Stimulated activated CD8-positive, alpha-beta memory T cell treated with anti-CD3 and anti-CD28 coated beads, Interleukin-15, amount 100 ng/mL, for 24 hours (primary cell): ENCODE results near the gene PNPLA7.
"Not testable (repeated sequence)": the region's sequence is repeated elsewhere in the genome, so short reads cannot be mapped to it uniquely, and the experiment has no call there.

Source experiments
- DNase-seq: peaks from one replicate; pipeline ENCODE4 v3.0.0-alpha.2; 2020; ENCODE audit warnings: low read depth

Gene PNPLA7

GRCh38 chr9:137460363-137461315 lies 89.6 kb downstream of the PNPLA7 start:
- DNase-seq, result no peak

- DNase-seq, result no peak
Observed at GRCh38 chr9:137459601-137460362, 90.4 kb downstream of the PNPLA7 start.

DNA sequence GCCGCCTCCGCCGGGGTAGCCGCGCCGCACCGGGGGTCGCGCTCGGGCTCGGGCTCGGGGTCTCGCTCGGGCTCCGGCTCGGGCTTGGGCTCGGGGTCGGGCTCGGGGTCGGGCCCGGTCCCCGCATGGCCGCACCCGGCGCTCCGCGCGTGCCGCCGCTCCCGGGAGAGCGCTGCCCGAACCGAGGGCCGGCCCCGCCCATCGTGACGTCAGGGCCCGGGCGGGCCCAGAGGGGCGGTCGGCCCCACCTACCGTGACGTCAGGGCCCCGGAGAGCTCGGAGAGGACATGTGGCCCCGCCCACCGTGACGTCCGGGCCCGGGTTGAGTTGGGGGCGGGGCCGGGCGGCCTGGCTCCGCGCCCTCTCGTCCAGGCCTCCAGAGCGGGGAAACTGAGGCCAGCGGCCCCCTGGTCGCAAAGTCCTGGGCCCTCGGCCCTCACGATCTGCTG lies 91.0 kb downstream of the PNPLA7 start, which contains the start of gene NSMF:
Gene NSMF (minus strand): TSS at position 183 of the 449 bp plus-strand sequence. CDS start 232 bp downstream, outside the sequence.
- DNase-seq, result peak; percentile 97

DNA sequence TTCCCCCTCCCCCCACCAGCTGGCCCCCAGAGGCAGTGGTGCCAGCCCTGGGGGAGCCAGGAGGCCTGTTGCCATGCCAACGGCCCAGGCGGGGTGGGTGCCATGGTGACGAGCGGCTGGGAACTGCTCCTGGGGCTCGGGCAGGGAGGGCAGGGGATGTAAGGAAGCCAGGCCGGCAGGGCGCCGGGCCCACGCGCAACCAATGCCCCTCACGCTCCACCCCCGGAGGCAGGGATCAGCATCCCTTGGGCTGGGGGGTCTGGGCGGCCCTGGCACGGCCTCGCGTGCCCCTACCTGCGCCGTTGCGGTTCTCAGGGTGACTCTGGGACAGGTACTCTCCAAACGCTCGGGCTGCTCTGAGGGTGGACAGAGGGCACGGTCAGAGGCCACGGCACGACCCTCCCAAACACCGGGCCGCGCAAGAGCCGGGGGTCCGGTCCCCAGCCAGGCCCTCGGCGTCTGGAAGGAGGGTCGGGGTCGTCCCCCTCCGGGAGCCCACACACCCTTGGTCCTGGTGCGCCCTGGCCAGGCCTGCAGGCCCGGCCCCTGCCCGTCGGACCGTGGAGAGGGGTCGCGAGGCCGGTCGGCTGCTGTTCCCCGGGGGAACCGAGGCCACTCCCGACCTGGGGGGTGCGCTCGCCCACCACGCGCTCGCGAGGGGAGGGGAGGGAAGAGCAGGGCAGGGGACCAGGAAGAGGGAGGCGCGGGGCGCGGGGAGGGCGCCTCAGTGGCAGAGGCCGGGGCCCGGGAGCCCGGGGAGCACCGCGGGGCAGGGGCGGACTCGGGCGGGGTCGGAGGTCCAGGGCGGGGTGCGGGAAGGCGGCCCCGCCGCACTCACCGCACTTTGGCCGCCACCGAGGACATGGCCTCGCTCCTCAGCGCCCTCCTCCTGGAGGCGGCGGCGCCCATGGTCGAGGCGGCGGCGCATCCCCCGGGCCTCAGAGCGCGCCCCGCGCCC lies 91.7 kb downstream of the PNPLA7 start:
- no peak for DNase-seq

DNA sequence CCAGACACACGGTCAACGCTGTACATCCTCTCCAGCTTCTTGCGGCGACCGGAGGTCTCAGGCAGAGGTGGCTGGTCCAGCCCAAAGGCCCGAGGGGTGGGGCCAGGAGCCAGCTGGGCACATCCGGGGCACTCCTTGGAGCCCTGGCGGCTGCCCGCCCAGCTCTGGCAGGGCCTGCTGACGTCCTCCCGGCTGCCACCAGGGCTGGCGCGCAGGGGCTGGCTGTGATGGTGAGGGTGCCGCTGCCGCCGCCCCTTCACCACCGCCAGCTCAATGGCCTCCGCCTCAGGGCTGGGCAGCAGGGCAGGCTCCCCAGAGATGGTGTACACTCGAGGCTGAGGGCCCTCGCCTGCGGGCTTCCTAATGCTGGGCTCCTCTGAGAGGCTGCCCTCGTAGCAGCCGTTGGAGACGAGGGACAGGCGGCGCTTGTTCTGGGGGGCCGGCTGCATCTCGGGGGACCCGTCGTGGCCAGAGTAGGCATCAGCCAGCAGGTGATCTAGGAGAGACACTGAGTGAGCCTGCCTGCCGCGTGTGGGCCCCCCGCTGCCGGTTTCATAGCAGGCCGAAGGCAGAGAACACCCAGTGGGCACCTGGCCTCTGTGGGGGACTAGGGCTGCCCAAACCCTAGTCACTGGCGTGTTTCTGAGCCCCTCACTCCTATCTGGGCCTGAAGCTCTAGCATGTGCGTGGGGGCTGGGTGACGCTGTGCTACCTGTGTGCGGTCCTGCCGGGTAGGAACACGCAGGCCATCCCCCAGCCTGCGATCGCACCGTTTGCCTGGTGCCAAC lies 92.6 kb downstream of the PNPLA7 start:
- DNase-seq, result no peak

DNA sequence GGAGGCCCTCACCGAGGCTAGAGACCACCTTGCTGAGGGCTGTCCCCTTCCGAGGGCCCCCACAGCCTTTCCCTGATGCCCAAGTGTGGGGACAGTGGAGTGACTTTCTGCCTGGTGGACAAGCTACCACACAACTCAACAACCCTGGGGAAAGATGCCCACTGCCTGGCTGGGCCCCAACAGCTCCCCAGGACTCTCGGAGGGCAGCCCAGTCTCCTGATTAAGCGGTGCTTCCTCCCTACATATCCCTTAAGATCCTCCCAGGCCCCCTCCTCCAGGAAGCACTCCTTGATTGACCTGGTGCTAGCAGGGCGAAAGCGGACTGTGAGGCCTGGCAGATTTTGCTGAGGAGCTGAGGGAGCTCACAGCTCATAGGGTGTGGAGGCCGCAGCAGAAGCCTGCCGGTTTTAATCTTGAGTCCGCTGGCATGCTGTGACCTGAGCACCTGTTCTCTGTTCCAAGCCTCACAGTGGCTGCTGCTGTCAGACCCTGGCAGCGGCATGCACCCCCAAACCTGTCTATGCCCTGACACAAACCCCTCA lies 93.3 kb downstream of the PNPLA7 start:
- no peak for DNase-seq

GRCh38 chr9:137456061-137456863 lies 93.9 kb downstream of the PNPLA7 start:
- no peak for DNase-seq

DNA sequence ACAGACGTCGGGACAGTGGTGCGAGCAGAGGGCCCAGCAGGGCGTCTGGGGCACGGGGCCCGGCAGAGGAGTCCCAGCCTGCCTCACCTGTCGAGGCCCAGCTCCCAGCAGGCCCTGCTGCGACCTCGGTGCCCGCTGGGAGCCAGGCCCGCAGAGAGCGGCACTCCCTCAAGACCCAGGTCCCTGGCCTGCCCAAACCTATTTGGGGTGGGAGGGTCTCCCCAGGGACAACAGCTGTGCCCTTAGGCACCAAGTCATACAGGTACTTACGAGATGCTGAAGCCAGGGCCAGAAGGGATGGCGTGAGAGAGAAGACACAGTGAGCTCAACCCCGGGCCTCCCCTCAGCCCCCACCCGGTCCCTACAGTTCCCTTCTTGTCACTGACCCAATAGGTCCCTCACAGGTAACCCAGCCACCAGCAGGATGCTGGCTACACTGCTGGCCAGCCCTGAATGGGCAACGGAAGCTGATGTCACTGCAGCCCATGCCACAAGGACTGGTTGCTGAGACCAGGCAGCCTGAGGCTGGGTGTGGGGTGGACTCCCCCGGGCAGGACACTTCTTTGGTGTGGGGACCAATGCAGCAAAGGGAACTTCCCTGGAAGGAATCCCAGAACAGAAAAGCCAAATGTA lies 94.7 kb downstream of the PNPLA7 start:
- DNase-seq, result no peak

DNA sequence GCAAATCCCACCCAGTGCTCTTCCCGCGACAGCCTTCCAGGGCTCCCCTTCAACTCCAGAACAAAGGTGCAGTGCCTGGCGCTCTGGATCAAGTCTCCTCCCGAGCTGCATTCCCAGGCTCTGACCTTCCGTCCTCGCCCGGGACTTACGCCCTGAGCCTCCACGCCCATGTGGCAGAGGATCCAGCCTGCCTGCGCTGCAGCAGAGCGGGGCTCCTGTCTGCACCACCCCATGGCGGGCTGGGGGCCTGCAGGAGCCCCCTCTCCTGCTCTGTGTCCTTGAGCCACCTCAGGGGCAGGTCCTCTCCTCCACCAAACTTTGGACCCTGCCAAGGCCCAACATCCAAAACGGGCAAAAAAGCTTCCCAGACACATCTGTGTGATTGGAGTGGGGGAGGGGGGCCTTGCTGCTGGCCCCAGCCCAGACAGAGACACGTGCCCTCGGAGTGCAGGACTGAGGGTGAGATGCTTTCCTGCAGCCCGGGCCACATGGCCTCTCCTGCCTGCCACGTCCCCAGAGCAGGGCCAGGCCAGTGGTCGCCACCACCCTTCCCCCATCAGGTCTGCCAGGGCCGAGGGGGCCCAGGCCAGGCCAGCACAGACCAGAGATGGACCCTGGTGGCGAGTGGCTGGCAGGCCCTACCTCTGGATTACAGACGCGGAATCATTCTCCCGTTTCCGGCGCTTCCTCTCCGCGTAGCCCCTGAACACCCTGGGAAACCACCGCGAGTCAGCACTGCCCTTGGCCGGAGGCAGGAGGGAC lies 95.4 kb downstream of the PNPLA7 start:
- no peak for DNase-seq

- DNase-seq, result no peak
Observed at GRCh38 chr9:137454145-137454596, 96.0 kb downstream of the PNPLA7 start.

DNA sequence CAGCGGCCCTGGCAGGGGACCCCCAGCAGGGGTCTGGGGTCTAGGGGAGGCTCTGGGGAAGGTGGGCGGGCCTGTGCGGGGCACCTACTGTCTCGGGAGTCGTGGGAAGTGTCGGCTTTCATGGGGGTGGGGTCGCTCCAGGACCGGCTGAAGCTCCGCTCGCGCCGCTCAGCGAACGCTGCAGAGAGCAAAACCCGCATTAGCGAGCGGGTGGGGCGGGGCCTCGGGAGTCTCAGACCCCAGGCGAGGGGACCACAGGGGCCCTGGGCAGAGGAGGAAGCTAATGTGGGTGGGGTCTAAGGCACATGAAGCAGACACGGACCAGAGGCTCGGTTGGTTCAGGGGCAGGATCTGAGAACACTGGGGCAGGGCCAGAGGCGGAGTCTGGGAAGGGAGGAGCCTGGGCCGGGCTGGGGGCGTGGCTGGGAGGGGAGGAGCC lies 96.5 kb downstream of the PNPLA7 start:
- no peak for DNase-seq

DNA sequence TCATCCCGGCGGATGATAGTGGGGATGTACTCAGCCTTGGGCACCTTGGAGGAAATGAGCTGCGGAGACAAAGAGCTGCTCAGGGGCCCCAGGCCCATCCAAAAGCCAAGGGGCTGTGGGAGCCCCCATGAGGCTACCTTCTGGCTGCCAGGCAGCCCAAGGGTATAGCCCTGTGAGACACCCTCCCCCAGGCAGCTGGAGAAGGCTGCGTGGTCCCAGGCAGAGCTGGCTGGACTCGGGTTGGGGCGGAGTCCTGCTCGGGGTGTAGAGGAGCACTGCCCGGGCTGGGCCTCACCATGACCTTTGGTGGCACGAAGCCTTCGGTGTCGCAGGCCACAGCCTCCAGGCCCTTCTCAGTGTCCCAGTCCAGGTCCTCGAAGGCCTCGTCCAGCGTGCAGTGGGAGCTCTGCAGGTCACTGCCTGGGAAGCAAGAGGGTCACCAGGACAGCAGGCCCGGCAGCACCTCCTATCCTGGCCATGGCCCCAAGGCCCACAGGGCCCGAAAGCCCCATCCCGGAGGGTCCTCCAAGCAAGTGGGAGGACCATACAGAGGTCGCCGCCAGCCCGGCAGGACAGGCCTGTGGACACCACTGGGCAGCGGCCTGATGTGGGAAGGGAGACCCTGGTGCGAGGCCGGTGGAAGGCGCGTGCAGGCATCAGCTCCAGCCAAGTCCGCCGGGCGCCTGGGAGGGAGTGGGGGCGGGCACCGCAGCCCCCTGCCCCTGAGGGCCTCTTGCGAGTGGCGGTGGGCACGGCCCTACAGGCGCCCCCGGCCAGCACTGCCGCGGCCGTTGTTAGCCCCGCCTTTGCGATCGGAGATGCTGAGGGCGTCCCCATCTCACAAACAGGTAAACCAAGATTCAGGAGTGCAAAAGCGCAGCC lies 97.2 kb downstream of the PNPLA7 start:
- DNase-seq, result no peak

DNA sequence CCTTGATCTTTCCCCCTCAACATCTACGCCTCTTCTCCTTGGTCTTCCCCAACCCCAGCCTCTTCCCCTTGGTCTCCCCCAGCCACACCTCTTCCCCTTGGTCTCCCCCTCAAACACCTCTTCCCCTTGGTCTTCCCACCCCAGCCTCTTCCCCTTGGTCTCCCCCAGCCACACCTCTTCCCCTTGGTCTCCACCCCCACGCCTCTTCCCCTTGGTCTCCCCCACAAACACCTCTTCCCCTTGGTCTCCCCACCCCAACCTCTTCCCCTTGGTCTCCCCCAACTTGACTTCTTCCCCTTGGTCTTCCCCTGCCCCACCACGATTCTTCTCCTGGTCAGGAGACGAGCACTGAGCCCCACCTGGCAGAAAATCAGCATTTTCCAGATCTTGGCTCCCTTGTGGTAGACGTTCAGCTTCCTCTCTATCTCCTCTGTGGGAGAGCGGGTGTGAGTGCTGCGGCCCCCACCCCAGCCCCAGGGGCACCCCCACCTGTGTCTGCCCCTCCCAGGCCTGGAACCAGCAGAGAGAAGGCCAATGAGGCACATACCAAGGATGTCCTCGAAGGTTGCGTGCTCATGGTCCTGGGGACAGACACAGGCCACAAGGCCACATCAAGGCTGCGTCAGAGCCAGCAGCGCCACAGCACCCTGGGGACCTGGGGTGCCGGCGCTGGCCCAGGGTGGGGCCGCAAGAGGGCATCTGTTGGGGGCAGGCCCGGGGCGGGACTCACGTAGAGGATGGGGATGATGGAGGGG lies 98.0 kb downstream of the PNPLA7 start:
- no peak for DNase-seq

- not testable (repeated sequence) for DNase-seq
Observed at GRCh38 chr9:137451264-137452005, 98.8 kb downstream of the PNPLA7 start.

DNA sequence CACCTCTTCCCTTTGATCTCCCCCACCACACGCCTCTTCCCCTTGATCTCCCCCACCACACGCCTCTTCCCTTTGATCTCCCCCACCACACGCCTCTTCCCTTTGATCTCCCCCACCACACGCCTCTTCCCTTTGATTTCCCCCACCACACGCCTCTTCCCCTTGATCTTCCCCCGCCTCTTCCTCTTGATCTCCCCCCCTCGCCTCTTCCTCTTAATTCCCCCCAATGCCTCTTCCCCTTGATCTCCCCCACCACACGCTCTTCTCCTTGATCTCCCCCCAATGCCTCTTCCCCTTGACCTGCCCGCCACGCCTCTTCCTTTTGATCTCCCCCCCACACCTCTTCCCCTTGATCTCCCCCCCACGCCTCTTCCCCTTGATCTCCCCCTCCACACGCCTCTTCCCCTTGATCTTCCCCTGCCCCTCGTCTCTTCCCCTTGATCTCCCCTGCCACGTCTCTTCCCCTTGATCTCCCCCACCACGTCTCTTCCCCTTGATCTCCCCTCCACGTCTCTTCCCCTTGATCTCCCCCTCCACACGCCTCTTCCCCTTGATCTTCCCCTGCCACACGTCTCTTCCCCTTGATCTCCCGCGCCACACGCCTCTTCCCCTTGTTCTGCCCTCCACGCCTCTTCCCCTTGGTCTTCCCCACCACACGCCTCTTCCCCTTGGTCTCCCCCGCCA lies 99.5 kb downstream of the PNPLA7 start:
- not testable (repeated sequence) for DNase-seq
